Measurements from ENCODE around the gene MRPL43.

Gene MRPL43

DNA sequence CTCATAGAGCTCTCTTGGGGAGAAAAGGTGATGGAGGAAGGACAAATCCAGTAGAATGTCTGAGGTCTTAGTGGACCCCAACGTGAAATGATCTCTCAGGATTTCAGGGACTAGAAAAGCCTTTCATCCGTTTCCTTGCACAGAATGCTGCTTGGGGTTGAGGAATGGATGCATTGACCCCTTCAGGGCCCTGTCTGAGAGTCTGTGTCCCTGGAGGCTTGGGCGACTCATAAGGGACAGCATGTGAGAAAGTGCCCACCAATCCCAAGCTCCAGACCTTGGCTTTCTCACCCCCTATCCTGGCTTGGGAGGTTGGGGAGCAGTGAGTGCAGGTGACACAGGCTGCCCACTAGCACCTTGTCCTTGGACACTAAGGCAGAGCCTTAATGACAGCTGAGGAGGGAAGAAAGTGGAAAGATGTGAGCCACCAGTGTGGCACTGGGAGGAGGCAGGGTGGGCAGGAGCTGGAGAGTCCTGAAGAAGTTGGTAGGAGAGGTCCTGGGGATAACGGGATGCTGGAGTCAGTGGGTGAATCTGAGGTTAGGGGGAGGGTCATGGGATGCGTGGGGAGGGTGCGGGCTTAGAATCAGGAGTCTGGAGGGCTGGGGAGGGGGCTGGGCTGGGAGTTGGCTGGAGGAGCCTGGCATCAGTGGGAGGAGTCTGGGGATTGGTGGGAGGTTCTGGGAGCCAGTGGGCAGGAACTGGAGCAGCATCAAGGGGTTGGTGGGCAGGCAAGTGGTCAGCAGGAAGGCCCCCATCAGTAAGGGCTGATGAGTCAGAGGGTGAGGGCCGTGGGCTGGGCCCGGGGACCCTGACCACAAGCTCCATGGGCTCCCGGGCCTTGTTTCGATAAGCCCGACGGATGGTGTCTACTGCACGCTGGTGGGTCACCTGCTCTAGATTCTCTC lies 20.9 kb upstream of the MRPL43 start:
- TF ChIP-seq, protein P1, sequence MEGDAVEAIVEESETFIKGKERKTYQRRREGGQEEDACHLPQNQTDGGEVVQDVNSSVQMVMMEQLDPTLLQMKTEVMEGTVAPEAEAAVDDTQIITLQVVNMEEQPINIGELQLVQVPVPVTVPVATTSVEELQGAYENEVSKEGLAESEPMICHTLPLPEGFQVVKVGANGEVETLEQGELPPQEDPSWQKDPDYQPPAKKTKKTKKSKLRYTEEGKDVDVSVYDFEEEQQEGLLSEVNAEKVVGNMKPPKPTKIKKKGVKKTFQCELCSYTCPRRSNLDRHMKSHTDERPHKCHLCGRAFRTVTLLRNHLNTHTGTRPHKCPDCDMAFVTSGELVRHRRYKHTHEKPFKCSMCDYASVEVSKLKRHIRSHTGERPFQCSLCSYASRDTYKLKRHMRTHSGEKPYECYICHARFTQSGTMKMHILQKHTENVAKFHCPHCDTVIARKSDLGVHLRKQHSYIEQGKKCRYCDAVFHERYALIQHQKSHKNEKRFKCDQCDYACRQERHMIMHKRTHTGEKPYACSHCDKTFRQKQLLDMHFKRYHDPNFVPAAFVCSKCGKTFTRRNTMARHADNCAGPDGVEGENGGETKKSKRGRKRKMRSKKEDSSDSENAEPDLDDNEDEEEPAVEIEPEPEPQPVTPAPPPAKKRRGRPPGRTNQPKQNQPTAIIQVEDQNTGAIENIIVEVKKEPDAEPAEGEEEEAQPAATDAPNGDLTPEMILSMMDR (conservative IDR thresholded peaks at IDR 0.05; ENCODE audit: low read depth, low read length), result no peak
- no peaks in the 10 kb centered on the region for H4K20me1 ChIP-seq (ENCODE audit: insufficient read depth)
- H3K79me2 ChIP-seq (ENCODE audit: insufficient read depth, low read depth), result no peaks in the 10 kb centered on the region
- H3K4me2 ChIP-seq, result no peak overlapping the region
- H3K4me3 ChIP-seq (IDR thresholded peaks at IDR 0.05; ENCODE audit: insufficient read depth, low read depth, low read length), result no peak overlapping the region
- no peaks in the 10 kb centered on the region for H3K36me3 ChIP-seq (ENCODE audit: insufficient read depth)
- H3K27me3 ChIP-seq (ENCODE audit: insufficient read depth, low read depth), result no peaks in the 10 kb centered on the region
- no peak overlapping the region for H3K9ac ChIP-seq
- peaks cover 3% of the 10 kb centered on the region for H3K4me1 ChIP-seq (ENCODE audit: low read depth, poor library complexity, severe bottlenecking)
- no peak overlapping the region for H2AFZ ChIP-seq (ENCODE audit: low read depth)
- no peak overlapping the region for H3K27ac ChIP-seq

DNA sequence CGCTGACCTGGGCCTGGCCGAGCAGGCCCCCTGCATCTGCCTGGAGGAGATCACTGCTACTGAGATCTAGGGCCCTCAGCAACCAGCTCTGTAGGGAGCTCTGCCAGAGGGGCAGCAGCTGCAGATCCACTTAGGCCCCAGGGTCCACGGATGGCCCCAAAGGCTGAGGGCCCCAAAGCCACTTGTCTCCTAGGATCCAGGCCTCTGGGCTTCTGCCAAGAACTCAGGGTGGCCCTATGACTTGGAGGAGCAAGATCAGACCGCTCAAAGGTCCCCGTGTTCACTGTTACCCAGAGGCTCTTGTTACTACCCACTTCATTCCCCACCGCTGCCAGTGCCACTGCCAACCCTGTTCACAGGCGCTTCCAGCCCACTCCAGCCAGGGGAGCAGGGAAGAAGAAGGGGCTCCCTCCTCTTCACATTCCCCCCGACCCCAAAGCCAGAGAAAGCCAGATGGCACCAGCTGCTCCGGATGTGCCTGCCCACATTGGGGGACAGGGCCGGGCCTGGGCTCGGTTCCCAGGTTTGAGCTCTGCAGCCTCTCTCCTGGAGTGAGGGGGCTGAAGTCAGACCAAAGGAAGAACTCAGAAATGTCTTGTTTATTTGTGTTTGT lies 19.9 kb upstream of the MRPL43 start:
- TF ChIP-seq, protein P1 (conservative IDR thresholded peaks at IDR 0.05; ENCODE audit: low read depth, low read length), result no peak
- no peaks in the 10 kb centered on the region for H3K27me3 ChIP-seq (ENCODE audit: insufficient read depth, low read depth)
- no peaks in the 10 kb centered on the region for H3K36me3 ChIP-seq (ENCODE audit: insufficient read depth)
- H3K4me1 ChIP-seq (ENCODE audit: low read depth, poor library complexity, severe bottlenecking), result peaks cover under 1% of the 10 kb centered on the region
- H3K27ac ChIP-seq, result no peak overlapping the region
- no peak overlapping the region for H2AFZ ChIP-seq (ENCODE audit: low read depth)
- no peaks in the 10 kb centered on the region for H4K20me1 ChIP-seq (ENCODE audit: insufficient read depth)
- no peak overlapping the region for H3K4me2 ChIP-seq
- H3K79me2 ChIP-seq (ENCODE audit: insufficient read depth, low read depth), result no peaks in the 10 kb centered on the region
- H3K4me3 ChIP-seq (IDR thresholded peaks at IDR 0.05; ENCODE audit: insufficient read depth, low read depth, low read length), result no peak overlapping the region
- H3K9ac ChIP-seq, result no peak overlapping the region

DNA sequence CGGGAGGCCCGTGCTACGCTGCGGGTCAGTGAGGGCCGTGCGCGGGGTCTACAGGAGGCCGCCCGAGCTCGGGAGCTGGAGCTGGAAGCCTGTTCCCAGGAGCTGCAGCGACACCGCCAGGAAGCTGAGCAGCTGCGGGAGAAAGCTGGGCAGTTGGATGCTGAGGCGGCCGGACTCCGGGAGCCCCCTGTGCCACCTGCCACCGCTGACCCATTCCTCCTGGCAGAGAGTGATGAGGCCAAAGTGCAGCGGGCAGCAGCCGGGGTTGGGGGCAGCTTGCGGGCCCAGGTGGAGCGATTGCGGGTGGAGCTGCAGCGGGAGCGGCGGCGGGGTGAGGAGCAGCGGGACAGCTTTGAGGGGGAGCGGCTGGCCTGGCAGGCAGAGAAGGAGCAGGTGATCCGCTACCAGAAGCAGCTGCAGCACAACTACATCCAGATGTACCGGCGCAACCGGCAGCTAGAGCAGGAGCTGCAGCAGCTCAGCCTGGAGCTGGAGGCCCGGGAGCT lies 19.3 kb upstream of the MRPL43 start:
- Histone ChIP-seq H3K4me3 (IDR thresholded peaks at IDR 0.05; ENCODE audit: insufficient read depth, low read depth, low read length) (no peak overlapping the region), H3K27ac (no peak overlapping the region), H2AFZ (ENCODE audit: low read depth) (no peak overlapping the region), H3K4me2 (no peak overlapping the region), H4K20me1 (ENCODE audit: insufficient read depth) (no peaks in the 10 kb centered on the region), H3K9ac (no peak overlapping the region), H3K36me3 (ENCODE audit: insufficient read depth) (no peaks in the 10 kb centered on the region), H3K27me3 (ENCODE audit: insufficient read depth, low read depth) (no peaks in the 10 kb centered on the region), H3K79me2 (ENCODE audit: insufficient read depth, low read depth) (no peaks in the 10 kb centered on the region), H3K4me1 (ENCODE audit: low read depth, poor library complexity, severe bottlenecking) (peaks cover 6% of the 10 kb centered on the region)
- TF ChIP-seq, protein P1 (conservative IDR thresholded peaks at IDR 0.05; ENCODE audit: low read depth, low read length), result no peak

DNA sequence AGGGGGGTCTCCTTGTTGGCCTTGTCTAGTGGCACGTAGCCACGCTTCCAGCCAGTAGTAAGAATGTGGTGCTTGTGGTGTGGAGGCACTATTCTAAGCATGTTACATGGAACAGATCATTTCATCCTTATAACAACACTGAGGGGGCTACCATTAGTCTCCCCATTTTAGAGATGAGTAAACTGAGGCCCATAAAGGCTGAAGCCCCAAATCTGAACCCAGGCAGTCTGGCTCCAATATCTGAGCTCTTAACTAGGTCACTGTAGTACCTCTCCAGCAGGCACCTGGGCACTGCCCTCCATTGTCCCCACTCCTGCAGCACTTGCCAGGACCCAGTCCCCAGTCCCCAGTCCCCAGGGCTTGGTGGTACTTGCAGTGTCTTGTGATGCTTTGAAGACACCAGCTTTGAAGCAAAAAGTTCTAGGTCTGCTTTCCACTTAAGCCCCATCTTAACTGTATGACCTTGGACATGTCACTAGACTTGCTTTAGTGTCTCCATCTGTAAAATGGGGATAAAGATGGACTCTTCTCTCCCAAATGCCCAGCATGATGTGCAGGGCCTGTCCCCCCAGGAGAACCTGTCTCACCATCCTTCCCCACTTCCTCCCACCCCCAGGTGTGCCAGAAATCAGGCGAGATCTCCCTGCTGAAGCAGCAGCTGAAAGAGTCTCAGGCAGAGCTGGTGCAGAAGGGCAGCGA lies 18.7 kb upstream of the MRPL43 start:
- Histone ChIP-seq H3K36me3 (ENCODE audit: insufficient read depth) (no peaks in the 10 kb centered on the region), H3K4me1 (ENCODE audit: low read depth, poor library complexity, severe bottlenecking) (peaks cover 6% of the 10 kb centered on the region), H2AFZ (ENCODE audit: low read depth) (no peak overlapping the region), H3K27ac (no peak overlapping the region), H3K79me2 (ENCODE audit: insufficient read depth, low read depth) (no peaks in the 10 kb centered on the region), H4K20me1 (ENCODE audit: insufficient read depth) (no peaks in the 10 kb centered on the region), H3K9ac (no peak overlapping the region), H3K27me3 (ENCODE audit: insufficient read depth, low read depth) (no peaks in the 10 kb centered on the region), H3K4me2 (no peak overlapping the region), H3K4me3 (IDR thresholded peaks at IDR 0.05; ENCODE audit: insufficient read depth, low read depth, low read length) (no peak overlapping the region)
- TF ChIP-seq, protein P1 (conservative IDR thresholded peaks at IDR 0.05; ENCODE audit: low read depth, low read length), result no peak

Measured in KMS-11 (cell line).